HG03354 (cell line): Measurements from ENCODE around the gene SHPK.

Source experiments
- ATAC-seq: cut with Tn5 transposase; IDR thresholded peaks from one replicate; pipeline ENCODE4 v1.9.1; 2021; ENCODE audit warnings: mild to moderate bottlenecking; ENCODE audit not compliant: unreplicated experiment, poor library complexity, severe bottlenecking

Gene SHPK, protein sequence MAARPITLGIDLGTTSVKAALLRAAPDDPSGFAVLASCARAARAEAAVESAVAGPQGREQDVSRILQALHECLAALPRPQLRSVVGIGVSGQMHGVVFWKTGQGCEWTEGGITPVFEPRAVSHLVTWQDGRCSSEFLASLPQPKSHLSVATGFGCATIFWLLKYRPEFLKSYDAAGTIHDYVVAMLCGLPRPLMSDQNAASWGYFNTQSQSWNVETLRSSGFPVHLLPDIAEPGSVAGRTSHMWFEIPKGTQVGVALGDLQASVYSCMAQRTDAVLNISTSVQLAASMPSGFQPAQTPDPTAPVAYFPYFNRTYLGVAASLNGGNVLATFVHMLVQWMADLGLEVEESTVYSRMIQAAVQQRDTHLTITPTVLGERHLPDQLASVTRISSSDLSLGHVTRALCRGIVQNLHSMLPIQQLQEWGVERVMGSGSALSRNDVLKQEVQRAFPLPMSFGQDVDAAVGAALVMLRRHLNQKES

DNA sequence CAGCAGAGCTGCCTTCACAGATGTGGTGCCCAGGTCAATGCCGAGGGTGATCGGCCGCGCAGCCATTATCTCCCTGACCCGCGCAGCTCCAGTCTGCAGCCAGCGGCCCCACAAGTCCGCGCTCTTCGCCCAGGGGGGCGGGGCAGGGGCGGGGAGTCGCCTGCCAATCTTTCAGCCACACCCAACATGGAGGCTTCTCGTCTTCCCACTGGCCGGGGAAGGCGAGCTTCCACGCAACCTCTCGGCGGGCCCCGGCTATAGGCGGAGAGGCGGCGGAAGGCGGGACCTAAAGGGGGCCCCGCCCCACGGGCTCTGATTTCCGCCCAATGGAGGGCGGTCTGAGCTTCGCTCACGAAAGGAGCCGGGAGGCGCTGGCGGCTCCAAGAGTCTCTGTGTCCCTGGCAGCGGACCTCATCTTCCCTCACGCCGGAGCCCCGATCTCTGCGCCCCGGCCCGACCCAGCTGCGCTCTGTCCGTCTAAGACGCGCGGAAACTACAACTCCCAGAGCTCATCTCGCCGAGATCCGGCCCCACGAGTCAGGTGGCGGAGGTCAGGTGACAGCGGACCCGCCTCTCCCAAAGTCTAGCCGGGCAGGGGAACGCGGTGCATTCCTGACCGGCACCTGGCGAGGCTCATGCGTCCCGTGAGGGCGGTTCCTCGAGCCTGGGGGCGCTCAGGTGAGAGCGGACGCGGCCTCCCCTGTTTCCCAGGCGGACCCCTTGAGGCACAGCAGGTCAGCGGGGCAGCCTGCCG is at the start of gene SHPK, which contains the start of gene CTNS:
Gene SHPK, minus strand, starts transcription at position 97 of the 754 bp plus-strand sequence. Its CDS starts 31 bp downstream, at position 66.
Gene CTNS, plus strand, starts transcription at position 607 of the 754 bp plus-strand sequence. CDS start 3,447 bp downstream, outside the sequence.
- ATAC-seq, result peak; percentile 94

DNA sequence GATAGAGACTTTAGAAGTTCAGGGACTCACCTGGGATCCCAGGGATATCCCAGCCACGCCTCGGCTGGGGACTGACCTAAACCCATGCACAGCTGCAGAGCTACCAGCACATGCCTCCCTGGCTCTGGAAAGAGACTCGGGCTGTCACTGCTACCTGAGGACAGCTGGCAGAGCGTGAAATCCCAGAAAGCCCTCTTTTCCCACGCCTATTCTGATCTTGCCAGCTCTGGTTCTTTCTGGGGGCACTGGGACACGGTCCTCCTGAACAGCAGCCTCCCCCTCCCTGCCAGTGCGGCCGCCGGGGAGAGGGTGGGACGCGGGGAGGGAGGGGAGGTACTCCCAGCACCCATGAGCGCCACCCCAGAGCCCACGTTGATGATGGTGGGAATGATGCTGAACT is 49.1 kb upstream of the SHPK start:
- no peak for ATAC-seq

DNA sequence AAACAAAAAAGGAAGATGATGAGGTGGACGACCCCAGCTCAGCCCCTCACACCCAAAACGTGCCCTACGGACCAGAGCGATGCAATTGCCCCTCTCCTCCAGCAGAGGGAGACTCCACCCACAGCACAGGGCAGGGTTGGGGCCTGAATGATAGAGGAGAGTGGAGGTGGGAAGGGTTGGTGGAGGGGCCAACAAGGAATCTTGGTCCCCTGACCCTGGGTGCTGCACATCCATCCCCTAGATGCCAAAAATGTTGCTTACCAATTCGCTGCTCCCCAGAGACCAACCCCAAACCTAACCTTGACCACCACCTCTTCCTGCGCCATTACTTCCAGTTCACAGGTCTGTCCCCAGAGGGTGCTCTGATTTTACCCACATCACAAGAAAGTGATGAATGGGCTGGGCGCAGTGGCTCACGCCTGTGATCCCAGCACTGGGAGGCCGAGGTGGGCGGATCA is 47.0 kb upstream of the SHPK start:
- ATAC-seq, result peak; percentile 63

DNA sequence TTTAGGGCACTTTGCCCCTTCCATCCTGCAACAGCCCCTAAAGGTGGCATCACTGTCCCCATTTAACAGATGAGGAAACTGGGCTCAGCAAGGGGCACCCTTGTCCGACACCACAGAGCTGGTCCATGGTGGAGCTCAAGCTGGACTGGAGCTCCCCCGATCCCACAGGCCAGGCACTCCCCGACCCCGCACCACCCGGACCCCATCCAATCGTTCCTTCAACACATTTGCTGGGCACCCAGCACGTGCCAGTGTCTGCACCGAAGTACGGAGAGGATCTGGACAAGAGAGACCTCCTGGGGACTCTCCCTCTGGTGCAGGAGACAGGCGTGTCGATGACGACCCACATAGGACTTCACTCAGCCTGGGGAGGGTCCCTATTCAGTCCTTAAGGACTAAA is 46.0 kb upstream of the SHPK start:
- no peak for ATAC-seq

DNA sequence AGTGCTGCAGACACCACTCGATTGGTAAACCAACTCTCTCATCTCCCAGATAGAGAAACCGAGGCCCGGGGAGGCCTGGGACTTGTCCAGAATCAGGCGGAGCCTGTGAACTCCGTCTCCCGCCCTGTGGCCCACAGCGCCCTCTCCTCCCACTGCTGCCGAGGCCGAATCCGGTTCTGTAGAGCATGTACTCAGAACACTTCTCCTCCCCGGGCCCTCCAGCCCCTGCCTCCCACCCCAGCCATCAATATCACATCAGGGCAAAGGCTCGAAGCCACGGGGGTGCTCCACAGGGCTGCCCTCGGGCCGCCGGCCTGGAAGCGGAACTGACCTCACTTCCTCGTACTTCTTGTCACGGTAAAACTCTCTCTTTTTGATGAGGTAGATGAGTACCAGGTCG is 45.5 kb upstream of the SHPK start:
- ATAC-seq, result no peak

DNA sequence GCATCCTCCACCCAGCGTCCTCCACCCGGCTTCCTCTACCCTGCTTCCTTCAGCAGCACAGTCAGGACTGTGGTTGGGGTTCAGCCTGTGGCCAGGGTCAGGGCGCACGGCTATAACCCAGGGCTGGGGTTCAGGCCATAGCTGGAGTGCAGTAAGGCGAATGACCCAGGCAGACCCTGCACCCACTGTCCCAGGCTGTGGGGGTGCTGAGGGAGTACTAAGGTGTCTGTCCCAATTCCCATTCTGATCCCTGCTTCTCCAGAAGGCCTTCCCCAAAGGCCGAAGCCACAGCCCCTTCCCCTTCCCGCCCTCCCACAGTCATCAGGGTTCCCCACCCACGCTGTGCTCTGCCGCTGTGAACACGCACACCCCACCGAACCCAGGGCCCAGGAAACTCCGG is 45.0 kb upstream of the SHPK start:
- no peak for ATAC-seq

DNA sequence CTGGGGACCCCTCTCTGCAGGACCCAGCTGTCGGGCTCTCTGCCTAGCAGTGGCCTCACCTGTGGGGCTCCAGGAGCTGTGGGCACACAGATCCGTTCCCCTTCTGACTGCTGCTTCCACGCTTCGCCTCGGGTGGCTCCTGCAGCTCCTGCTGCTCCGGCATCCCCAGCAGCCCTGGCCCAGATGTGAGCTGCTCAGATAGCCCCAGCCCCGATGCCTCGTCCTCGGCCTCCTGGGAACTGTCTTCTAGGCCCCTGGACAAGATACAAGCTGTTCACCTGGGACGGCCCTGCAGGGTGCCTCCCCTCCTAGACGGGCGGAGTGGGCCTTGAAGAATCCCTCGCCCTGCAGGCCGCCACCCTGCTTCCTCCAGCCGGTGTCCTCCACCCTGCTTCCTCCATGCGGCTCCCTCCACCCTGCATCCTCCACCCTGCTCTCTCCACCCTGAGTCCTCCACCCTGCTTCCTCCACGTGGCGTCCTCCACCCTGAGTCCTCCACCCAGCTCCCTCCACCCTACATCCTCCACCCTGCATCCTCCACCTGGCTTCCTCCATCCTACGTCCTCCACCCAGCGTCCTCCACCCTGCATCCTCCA is 43.6 kb upstream of the SHPK start:
- ATAC-seq, result no peak

DNA sequence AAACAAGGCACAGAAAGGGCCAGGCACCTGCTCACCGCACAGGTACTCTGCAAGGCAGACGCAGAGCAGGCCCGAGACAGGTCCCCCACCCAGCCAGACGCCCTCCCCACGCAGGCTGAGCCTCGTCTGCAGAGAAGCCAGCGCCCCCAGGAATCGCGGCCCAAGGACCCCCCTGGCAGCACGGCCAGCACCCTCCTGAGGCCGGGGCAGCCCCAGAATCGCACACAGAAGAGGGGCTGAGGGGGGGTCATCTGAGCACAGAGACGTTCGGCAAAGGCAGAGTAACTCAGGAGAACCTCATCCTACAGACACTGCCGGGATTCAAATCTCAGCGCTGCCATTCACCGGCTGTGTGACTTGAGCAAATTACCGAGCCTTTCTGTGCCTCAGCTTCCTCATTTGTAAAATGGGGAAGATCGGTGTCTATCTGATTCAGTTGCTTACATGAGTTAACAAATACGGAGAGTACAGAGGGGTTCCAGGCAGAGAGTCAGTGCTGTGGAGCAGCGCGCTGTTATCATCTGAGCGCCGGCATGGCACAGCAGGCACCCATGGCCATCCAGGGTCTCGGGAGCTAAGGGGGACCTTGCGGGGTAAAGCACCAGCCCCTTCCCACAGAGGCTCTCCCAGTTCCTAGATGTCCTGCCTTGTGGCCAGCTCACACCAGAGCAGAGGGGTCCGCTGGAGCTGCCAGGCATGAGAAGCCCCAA is 42.9 kb upstream of the SHPK start:
- no peak for ATAC-seq

DNA sequence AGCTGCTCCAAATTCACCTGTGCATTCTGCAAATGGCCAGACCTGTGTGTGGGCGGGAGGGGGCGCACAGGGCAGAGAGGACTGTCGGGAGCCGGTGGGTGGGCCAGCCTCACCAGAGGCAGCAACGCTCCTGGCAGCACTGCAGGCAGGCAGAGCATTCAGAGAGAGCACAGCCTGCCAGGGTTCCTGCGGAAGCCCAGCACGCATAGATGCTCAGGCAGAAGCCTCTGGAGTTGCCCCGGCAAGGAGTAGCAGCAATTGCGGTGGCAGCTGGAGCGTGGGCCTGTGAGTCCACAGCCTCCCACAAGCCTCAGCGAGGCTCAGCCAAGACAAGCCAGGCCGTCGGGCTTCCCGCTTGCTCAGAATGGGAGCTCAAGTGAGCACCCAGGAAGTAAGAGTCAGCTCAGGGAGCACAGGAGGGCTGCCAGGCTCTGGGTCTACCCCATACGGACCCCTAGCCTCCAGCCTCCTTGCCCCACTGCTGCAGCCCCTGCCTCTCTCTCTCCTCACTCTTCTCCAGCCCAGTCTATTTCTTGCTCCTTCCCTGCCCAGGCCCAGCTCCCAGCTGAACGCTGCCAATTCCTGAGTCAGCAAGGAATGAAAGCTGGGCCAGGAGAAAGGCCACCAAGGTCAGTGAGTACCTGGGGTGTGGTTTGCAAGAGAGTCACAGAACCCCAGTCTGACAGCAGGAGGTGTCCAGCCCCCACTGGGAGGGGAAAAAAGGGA is 42.2 kb upstream of the SHPK start:
- no peak for ATAC-seq

DNA sequence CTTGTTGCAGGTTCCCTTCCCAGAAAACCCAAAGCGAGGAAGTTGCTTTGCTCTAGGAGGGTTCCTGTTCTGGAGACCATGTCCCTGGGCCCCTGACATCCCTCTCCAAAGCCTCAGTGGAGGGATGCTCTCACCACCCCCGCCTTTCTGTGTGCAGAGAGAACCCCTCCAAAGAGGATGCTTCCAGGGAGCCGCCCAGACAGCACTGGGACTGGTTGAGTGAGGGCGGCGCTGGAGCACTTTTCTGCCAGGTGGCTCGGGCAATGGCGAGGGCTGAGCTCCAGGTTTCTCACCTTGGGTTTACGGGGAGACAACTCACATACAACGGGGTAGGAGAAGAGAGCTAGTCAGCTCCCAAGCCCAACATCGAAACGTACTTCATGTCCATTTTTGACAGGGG is 39.8 kb upstream of the SHPK start:
- ATAC-seq, result no peak

DNA sequence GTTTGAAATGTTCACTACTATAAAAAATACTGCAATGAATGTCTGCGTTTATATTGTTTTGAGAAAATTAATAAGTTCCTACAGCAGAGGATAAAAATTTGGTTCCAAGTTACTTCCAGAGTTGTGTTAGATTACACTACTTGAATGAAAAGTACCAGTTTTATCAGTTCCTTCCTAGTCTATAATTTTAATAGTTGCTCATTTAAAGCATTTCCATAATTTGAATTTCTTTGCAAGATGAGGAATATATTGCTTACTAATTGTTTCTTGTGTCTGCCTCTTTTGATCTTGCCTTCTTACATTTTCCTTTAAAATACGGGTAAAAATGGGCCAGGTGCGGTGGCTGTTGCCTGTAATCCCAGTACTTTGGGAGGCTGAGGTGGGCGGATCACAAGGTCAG is 36.5 kb upstream of the SHPK start:
- no peak for ATAC-seq

DNA sequence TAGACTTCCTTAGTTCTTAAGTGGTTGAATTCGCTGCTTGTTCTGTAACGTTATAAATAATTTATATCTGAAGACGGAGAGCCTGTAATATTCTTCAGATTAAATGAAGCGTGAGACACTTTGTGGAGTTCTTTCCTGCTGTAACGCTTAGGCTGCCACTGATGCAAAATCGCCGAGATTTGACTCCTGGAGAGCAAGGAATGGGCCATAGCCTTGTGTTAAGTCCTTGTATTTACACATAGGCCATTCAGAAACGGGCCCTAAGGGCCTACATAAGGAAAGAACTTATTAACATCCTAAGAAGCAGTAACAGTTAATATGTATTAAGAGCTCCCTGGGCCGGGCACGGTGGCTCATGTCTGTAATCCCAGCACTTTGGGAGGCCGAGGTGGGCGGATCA is 33.5 kb upstream of the SHPK start:
- no peak for ATAC-seq

DNA sequence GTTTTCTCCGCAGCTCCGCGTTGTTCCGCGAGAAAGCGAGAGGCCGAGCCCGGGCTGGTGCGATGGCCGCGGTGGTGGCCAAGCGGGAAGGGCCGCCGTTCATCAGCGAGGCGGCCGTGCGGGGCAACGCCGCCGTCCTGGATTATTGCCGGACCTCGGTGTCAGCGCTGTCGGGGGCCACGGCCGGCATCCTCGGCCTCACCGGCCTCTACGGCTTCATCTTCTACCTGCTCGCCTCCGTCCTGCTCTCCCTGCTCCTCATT is 33.0 kb upstream of the SHPK start:
- ATAC-seq, result peak; percentile 17

DNA sequence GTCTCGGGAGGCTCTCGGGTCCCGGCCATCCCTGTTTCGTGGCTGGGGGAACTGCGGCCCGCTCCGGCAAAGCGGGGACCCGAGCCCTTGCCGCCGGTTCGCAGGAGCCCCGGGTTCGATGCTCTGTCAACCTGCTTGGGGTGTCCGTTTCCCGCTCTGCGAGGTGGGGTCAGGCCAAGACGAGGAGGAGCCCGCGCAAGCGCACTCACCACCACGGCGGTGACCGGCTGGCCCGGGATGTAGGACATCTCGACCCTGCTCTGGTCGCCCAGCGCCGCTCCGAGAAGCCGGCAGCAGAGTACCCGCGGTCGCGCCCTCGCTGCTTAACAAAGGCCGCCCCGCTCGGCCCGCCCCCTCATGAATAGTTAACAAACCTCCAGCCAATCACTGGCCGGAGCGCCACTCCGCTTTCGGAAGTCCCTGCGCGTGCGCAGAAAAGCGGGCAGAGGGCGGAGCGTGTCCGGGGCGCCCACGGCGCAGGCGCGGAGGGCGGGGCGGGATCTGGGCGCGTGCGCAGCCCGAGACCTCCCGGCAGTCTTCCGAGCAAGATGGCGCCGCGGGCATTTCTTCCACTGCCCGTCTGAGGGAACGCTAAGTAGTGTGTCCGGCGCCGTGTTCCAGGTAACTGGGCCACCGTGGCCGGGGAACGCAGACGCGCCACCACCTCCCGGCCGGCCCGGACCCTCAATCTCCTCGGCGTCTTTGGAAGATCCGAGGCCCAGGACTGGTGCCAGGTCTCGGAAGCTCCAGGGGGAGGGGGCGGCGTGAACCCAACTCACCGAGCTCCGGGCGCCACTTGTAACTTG is 32.4 kb upstream of the SHPK start, which contains the start of the genes EMC6 and TAX1BP3:
Gene EMC6, plus strand, starts transcription at position 534 of the 806 bp plus-strand sequence. CDS start 335 bp downstream, outside the sequence.
Gene TAX1BP3, minus strand, starts transcription at position 300 of the 806 bp plus-strand sequence. Its CDS starts 52 bp downstream, at position 248.
- ATAC-seq, result peak; percentile 90

DNA sequence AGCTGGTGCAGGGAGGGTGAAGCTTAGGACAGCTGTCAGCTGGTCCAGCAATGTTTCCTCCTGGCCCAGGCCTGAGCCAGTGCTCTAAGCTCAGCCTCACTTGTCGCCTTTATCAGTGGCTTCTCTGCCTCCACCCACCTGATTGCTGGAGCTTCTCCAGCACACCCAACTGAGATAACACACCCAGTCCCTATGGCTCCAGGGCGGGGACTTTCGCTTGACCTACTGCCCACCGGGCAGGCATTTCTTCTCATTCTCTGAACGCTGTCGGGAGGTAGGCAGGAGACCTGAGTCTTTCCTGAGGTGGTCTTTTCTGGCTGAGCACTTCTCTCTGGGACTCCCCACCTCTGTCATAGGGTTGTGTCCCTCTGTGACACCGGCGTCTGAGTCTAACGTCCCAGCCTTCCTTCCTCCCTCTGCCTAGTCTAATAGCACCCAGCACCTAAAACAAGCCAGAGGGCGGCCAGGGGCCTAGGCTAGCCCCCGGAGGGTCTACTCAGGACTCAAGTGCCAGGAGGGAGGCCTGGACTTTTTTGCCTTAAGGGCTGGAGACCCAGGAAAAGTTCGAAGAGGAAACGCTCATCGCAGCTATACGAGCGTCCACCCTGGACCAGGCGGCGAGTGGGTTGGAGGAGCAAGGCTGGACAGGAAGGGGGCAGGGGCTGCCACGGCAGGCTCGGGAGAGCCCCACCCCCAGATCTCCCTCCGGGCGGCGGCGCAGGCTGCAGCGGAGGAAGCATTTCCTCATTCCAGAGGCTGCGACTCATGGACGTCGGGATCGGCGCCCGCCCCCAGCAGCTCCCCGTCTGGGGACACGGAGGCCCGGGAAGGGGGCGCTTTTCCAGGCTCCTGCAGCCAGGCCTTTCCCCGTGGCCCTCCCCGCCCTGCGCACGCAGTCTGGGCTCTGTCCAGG is 31.6 kb upstream of the SHPK start:
- ATAC-seq, result peak; percentile 4

DNA sequence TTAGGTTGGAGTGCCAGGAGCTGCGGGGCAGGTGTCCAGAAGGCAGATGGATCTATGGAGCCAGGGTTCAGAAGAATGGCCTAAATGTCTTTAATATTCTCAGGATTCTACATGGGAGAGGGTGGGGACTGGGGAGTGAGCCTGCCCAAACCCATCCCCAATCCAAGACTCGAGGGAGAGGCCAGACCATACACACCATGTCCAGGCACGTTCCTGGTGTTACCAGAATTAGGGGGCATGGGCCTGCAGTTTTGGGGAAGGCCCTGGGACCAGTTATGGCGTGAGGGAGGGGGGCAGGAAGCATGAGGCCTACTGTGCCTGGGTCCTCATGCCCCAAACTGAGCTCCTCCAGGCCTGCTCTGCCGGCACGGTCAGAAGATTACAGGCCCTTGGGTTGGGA is 30.5 kb upstream of the SHPK start:
- ATAC-seq, result no peak

DNA sequence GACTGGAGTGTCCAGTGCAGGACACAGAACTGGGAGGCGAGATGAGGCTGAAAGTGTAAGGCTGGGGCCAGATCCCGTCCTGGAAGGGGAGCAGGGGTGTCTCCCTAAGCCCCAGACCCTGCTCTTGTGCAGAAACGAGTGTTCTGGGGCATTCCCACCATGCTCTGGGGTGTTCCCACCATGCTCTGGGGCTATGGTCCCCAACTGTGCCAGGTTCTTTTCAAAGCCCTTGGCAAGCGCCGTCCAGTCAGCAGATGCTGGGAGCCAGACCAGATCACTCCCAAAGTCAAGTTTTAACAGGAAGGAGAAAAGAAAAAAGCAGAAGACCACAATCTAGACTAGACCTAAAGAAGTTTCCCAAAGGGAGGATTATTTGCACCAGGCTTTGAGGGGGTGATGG is 29.8 kb upstream of the SHPK start:
- ATAC-seq, result no peak
